Measurements from ENCODE around the gene OR51S1.

GRCh38 chr11:4881188-4881587 is 32.2 kb upstream of the OR51S1 start:
- TF ChIP-seq, protein P1, sequence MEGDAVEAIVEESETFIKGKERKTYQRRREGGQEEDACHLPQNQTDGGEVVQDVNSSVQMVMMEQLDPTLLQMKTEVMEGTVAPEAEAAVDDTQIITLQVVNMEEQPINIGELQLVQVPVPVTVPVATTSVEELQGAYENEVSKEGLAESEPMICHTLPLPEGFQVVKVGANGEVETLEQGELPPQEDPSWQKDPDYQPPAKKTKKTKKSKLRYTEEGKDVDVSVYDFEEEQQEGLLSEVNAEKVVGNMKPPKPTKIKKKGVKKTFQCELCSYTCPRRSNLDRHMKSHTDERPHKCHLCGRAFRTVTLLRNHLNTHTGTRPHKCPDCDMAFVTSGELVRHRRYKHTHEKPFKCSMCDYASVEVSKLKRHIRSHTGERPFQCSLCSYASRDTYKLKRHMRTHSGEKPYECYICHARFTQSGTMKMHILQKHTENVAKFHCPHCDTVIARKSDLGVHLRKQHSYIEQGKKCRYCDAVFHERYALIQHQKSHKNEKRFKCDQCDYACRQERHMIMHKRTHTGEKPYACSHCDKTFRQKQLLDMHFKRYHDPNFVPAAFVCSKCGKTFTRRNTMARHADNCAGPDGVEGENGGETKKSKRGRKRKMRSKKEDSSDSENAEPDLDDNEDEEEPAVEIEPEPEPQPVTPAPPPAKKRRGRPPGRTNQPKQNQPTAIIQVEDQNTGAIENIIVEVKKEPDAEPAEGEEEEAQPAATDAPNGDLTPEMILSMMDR (IDR thresholded peaks at IDR 0.05), result no peak
- TF ChIP-seq POLR2A (IDR thresholded peaks at IDR 0.05), result no peak
